Gastroesophageal sphincter (tissue), 3 donors: ENCODE results near the gene RASAL3.

ENCODE experiments used
- POLR2A ChIP-seq, 2 donors: fragments of 450-650 bp; IDR thresholded peaks; one replicate each; pipeline ENCODE4 v1.6.1; 2017; ENCODE audit warnings: antibody characterized with exemption in 2 of 2, mild to moderate bottlenecking in 2 of 2, moderate library complexity in 1 of 2
- POLR2AphosphoS5 ChIP-seq: sonication (generic); formaldehyde crosslinking; IDR thresholded peaks from one replicate; pipeline ENCODE4 v1.6.1; 2017; ENCODE audit warnings: antibody characterized with exemption
- TF ChIP-seq, protein P1 (sequence below), 4 experiments: fragments of 200-600 bp in 2 of 4; fragments of 450-650 bp in 2 of 4; sonication (generic) in 1 of 4; IDR thresholded peaks; one replicate each; pipeline ENCODE4 v1.5.1; 2017 to 2019; ENCODE audit warnings: antibody characterized with exemption in 4 of 4, mild to moderate bottlenecking in 2 of 4, moderate library complexity in 2 of 4

DNA sequence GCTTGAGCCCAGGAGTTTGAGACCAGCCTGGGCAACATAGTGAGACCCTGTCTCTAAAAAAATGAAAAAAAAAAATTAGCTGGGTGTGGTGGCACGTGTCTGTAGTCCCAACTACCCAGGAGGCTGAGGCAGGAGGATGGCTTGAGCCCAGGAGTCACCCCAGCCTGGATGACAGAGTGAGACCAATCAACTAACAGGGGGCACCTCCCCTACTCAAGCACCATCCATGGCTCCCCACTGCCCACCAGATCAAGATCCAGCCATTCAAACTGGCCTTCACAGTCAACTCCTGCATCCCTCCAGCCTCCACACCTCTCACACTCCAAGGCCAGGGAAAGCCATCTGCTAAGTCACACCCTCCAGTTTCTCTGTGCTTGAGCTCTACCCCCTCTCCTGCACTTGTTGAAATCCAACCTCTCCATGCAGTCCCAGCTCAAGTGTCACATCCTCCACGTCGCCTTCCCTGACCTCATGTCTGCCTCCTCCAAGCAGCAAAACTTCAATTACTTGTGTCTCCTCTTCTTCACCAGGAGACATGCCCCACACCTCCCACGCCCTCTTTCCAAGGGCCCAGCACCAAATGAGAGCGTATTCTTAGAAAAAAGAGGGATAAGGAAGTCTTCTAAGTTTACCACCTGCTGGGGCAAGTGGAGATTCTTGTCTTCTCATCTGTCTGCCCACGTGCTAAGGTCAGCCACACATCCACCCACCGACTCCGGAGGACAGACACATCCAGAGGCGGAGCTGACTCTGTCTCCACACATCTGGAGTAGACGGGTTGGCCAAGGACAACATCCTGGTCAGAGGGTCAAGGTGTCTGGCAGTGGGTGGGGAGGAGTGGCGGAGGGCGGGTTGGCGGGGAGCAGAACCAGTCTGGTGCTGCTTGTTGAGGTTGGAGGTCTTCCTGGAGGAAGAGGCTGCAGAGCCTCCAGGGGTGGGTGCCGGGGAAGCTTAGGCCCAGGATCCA, 43.0 kb upstream of the RASAL3 start:
- TF ChIP-seq POLR2AphosphoS5 (no peak), POLR2A (IDR thresholded peaks at IDR 0.05) (no peak)
- TF ChIP-seq, protein P1, sequence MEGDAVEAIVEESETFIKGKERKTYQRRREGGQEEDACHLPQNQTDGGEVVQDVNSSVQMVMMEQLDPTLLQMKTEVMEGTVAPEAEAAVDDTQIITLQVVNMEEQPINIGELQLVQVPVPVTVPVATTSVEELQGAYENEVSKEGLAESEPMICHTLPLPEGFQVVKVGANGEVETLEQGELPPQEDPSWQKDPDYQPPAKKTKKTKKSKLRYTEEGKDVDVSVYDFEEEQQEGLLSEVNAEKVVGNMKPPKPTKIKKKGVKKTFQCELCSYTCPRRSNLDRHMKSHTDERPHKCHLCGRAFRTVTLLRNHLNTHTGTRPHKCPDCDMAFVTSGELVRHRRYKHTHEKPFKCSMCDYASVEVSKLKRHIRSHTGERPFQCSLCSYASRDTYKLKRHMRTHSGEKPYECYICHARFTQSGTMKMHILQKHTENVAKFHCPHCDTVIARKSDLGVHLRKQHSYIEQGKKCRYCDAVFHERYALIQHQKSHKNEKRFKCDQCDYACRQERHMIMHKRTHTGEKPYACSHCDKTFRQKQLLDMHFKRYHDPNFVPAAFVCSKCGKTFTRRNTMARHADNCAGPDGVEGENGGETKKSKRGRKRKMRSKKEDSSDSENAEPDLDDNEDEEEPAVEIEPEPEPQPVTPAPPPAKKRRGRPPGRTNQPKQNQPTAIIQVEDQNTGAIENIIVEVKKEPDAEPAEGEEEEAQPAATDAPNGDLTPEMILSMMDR (IDR thresholded peaks at IDR 0.05) = no peak
